ENCODE data around the gene ACKR4.
"Not testable (repeated sequence)": the region's sequence is repeated elsewhere in the genome, so short reads cannot be mapped to it uniquely, and the experiment has no call there.

ACKR4 gene

DNA sequence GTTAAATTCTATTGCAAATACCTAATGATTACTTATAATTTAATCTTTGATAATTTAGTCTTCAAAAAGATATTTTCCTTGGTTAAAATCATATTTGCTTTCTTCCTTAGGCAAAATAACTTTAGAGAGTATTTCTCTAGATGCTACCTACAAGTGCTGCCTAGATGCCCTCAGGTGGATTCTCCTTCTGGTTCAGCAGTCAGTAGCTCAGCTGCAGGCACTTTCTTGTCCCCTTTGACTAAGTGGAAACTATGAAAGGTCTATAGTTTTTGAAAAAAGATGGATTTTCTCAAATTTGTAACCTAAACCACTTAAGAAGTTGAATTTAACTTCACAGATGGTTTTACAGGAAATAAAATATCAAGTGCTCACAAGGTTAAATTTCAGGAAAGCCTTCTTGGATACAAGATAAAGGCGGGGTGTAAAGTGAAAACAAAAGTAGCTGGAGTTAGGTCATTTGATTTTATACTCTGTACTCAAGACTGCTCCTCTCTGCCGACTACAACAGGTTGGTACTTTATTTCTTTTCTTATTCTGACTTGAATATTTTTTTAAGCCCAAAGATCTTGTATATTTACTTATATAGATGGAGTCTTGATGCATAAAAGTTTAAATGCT lies at the start of gene ACKR4:
Gene ACKR4, plus strand, starts transcription at position 455 of the 618 bp plus-strand sequence. CDS start 3,128 bp downstream, outside the sequence.
- no peak for FAIRE-seq
- DNase-seq (ENCODE audit: low spot score): no peak

- no peak for DNase-seq (ENCODE audit: low spot score)
- FAIRE-seq: no peak
These were observed 47.9 kb upstream of the ACKR4 start for GRCh38 chr3:132549169-132549568.

DNA sequence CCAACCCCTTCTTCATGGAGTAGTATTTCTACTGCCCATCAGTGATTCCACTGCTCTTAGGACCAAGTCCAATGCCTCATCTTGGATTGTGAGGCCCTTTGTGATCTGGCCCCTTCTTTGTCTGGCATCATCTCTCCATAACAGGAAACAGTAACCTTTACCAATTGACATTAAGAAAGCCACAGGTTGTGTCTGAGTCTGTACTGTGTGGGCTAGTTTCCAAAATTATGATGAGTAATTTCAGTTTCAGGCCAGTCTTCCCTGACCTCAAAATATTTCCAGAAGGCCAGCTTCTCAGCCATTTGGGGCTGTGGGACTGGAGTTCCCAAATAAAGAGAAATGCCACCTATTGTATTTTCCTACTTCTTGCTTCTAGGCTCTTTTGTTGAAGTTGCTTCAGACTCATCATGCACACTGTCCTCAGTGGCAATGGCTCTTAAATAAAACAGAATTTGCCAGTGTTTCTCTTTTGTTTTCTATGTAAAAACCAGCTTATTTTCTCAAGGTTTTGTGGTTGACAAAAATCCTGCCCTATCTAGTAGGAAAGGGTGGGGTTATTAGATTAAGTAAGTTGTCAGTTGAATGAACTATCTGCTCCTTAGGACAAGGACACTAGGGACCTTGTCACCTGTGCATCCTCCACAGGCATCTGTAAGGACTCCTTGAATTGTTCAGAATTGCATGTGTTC lies 47.0 kb upstream of the ACKR4 start:
- FAIRE-seq (no peak), DNase-seq (ENCODE audit: low spot score) (peak; percentile 26)

GRCh38 chr3:132550579-132551305 lies 46.3 kb upstream of the ACKR4 start:
- DNase-seq (ENCODE audit: low spot score) (no peak), FAIRE-seq (no peak)

DNA sequence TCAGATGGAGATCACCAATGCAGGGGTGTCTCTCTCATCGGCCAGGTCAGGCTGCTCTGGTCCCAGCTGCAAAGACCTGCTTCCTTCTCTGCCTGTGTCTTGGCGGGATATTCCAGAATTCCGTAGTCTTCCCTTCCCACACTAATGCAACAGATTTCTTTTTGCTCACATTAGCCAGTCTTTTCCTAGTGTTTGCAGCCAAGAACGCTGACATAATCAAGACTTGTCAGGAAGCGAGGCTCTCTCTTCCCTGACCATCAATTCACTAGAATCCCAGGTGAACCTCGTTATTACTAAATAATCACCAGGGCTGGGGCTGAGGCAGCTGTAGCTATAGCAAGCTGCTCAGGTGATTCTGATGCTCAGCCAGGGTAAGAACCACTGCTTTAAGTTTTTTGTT lies 43.2 kb upstream of the ACKR4 start:
- no peak for DNase-seq (ENCODE audit: low spot score)
- FAIRE-seq: no peak

- FAIRE-seq (no peak), DNase-seq (ENCODE audit: low spot score) (no peak)
These were observed 42.6 kb upstream of the ACKR4 start for GRCh38 chr3:132554437-132554836.

DNA sequence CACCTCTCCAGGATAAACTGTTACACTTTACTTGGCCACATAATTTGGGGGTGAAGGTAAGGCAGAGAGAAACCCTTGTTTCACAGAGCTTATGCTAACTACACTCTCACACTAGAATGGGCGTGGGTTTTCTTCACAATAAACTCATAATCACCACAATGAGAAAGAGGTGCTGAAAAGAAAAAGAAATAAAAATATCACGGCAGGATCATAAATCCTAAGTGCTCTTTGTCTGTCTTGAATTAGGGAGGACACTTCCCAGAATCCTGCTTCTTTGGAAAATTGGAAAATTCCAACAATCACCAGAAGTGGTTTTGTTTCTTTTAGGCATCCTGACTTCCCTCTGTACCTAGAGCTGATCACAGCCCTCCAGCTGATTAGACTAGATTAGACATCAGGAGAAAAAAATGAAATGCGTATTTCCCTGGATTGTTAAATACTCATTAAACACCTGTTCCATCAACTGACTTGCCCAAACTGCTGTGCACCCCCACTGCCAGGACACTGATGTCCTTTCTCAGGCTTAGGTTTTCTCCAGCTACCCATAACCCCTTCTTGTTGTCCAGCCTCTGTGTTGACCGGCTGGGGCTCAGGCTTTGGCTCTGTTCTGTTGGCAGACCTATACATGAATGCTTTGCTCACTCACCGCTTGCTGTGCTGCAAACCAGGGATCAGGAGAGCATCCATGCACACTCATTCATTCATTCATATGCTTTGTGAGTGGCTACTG lies 41.6 kb upstream of the ACKR4 start:
- no peak for DNase-seq (ENCODE audit: low spot score)
- no peak for FAIRE-seq

- not testable (repeated sequence) for FAIRE-seq; DNase-seq (ENCODE audit: low spot score)
These were observed 41.1 kb upstream of the ACKR4 start for GRCh38 chr3:132556036-132556386.

- FAIRE-seq (no peak), DNase-seq (ENCODE audit: low spot score) (no peak)
These were observed 40.4 kb upstream of the ACKR4 start for GRCh38 chr3:132556508-132557159.

GRCh38 chr3:132561003-132561402 lies 36.1 kb upstream of the ACKR4 start:
- FAIRE-seq: no peak
- DNase-seq (ENCODE audit: low spot score): no peak

DNA sequence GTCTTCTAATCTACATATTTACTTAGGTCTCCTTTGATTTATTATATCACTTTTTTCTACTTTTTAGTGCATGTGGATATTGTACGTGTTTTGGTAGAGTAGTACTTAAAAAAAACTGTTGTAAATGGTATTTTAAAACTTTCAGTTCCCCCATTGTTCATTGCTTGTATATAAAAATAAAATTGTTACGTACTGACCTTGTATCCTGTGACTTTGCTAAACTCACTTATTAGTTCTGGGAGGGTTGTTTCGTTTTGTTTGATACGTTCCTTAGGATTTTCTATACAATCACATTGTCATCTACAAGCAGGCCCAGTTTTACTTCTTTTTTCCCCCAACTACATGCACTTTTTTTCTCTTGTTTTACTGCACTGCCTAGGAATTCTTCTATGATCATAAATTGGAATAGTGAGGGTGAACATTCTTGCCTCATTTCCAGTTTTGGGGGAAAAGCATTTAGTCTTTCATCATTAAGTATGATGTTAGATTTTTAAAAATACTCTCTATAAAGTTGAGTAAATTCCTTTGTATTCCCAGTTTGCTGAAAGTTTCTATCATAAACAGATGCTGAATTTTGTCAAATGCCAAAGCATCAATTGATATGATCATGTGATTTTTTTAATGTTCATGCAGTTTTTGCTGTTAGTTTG lies 33.5 kb upstream of the ACKR4 start:
- DNase-seq (ENCODE audit: low spot score): no peak
- FAIRE-seq: no peak

DNA sequence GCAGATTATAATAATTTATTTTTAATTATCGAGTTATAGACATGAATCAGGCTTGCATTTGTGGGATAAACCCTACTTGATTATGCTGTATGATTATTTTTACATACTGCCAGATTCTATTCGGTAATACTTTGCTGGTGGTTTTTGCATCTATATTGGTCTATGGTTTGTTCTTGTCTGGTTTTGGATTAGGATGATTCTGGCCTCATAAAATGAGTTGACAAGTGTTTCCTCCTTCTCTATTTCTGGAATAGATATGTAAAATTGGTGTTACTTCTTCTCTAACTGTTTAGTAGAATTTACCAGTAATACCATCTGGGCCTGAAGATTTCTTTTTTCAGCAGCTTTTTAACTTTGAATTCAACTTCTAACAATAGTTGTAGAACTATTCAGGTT lies 33.0 kb upstream of the ACKR4 start:
- DNase-seq (ENCODE audit: low spot score) (no peak), FAIRE-seq (no peak)

GRCh38 chr3:132568422-132568821 lies 28.6 kb upstream of the ACKR4 start:
- FAIRE-seq (no peak), DNase-seq (ENCODE audit: low spot score) (no peak)

GRCh38 chr3:132569153-132569552 lies 27.9 kb upstream of the ACKR4 start:
- FAIRE-seq (no peak), DNase-seq (ENCODE audit: low spot score) (no peak)

DNA sequence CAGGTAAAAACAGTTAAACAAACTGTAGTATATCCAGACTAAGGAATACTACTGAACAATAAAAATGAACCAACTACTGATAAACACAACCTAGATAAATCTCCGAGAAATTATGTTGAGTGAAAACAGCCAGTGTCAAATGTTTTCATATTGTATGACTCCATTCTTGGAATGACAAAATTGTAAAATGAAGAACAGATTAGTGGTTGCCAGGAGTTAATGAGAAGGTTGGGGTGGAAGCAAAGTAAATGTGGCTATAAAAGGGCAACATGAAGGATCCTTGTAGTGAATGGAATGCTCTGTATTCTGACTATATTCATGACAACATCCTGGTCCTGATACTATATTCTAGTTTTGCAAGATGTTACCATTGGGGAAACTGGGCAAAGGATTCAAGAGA lies 27.5 kb upstream of the ACKR4 start:
- FAIRE-seq (no peak), DNase-seq (ENCODE audit: low spot score) (no peak)

DNA sequence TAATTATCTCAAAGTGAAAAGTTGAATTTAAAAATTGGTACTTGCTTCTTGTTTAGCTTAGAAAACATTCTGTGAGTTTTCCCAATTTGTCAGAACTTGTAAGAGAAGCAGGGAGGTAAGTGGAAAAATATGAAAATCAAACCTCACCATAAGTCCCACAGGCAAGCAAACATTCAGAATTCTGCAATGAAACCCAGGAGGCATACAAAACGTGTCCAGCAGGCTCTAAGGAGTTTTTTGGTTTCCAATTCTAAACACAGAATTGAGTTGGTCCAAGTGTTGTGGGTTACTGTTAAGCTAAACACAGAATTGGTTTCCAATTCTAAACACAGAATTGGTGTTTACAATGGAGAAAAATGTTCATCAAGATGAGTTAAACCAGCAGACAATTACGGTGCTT lies 27.1 kb upstream of the ACKR4 start:
- FAIRE-seq (no peak), DNase-seq (ENCODE audit: low spot score) (no peak)

DNA sequence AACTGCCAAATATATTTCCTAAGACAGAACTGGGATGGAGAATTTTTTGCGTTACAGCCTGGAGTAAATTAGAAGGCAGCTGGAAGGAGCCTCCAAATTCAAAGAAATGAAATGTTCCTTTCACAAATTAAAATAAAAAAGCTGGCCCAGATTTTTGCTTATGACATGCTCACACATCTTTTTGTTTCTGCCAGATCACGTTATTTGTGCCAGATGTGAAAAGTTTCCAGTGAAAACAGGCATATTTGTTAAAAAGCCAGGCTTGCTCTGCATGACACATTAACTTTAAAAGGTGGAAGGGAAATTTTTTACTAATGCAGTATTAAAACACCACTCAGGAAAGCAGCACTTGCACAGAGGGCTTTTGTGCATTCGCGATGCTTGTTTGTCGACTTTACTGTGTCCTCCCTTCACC lies 23.3 kb upstream of the ACKR4 start:
- no peak for FAIRE-seq

DNA sequence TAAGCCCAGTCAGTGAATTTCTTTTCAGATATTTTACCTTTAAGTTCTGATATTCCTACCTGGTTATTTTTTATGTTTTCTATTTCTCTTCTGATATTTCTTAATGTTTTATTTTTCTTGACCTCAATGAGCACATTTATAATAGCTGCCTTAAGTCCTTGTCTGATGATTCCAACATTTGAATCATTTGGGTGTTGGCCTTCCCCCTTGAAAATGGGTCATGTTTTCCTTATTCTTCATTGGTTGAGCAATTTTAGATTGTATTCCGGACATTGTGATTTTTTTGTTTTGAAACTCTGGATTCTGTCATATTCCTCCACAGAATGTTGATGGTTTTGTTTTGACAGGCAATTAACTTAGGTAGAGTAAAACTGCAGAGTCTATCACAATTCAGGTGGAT lies 9.7 kb upstream of the ACKR4 start:
- DNase-seq (ENCODE audit: low spot score) (no peak), FAIRE-seq (no peak)

More for the DNA sequence above, 23.3 kb upstream of the ACKR4 start:
- DNase-seq (ENCODE audit: low spot score): no peak

DNA sequence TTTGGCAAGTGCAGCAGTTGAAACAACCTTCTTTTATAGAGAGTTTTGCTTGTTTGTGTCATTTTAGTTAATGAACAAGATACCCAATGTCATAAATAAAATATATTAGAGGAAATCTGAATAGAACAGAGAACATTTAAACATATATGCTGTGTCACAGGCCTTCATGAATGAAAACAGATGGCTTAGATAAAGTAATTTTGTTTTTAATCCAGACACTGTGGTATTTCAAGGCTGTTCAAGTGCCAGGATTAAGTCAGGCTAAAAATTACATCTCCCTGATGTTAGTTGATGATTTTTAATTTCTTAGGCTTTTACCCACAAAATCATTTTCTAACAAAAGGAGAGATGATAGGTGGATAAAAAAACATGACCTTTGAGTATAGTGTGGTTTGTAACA lies 4.9 kb upstream of the ACKR4 start:
- no peak for DNase-seq (ENCODE audit: low spot score)
- FAIRE-seq: no peak

- FAIRE-seq (no peak), DNase-seq (ENCODE audit: low spot score) (no peak)
These were observed 3.7 kb upstream of the ACKR4 start for GRCh38 chr3:132593241-132593946.
